ENCODE data around the gene IL13. TPM values are rescaled to one million over a fixed set of nuclear protein-coding genes. Genes with fewer than 3 reads are reported as not detected.

Gene IL13
- total and polyA plus RNA-seq, 5 donors from 2014 or later, result 0.84 TPM; not detected in 4

Other genes with a start within 250 kb of the IL13 start
- gene IRF1, start 167.4 kb upstream of the IL13 start, total RNA-seq, result 924 TPM
- gene IRF1, start 167.4 kb upstream of the IL13 start, polyA plus RNA-seq, result 100 to 1,000 TPM; 160 to 202 (median 190) TPM
- not detected for gene IL5, start 114.7 kb upstream of the IL13 start, total RNA-seq
- not detected for gene IL5, start 114.7 kb upstream of the IL13 start, polyA plus RNA-seq
- gene RAD50, start 101.2 kb upstream of the IL13 start, total RNA-seq, result 17.8 TPM
- 10 to 100 TPM; 10.8 to 14.2 (median 12.8) TPM for gene RAD50, start 101.2 kb upstream of the IL13 start, polyA plus RNA-seq
- 2.1 TPM for gene IL4, start 15.8 kb downstream of the IL13 start, total RNA-seq
- gene IL4, start 15.8 kb downstream of the IL13 start, polyA plus RNA-seq, result 1 to 10 TPM in 1 of 4 donors, not detected in 3; 1.6 TPM
- 12.5 TPM for gene KIF3A, start 79.4 kb downstream of the IL13 start, total RNA-seq
- 10 to 100 TPM in 3 of 4 donors, 1 to 10 TPM in 1; 9.9 to 13.2 (median 11.6) TPM for gene KIF3A, start 79.4 kb downstream of the IL13 start, polyA plus RNA-seq
- gene CCNI2, start 89.3 kb downstream of the IL13 start, total RNA-seq, result 9.2 TPM
- 1 to 10 TPM; 2.1 to 2.8 (median 2.6) TPM for gene CCNI2, start 89.3 kb downstream of the IL13 start, polyA plus RNA-seq
- gene SEPTIN8, start 119.1 kb downstream of the IL13 start, total RNA-seq, result 12.4 TPM
- gene SEPTIN8, start 119.1 kb downstream of the IL13 start, polyA plus RNA-seq, result 1 to 10 TPM in 2 of 4 donors, under 1 TPM in 2; 0.46 to 1.5 (median 0.99) TPM
- not detected for gene SOWAHA, start 155.1 kb downstream of the IL13 start, total RNA-seq
- not detected for gene SOWAHA, start 155.1 kb downstream of the IL13 start, polyA plus RNA-seq
- 0.12 TPM for gene SHROOM1, start 172.5 kb downstream of the IL13 start, total RNA-seq
- not detected for gene SHROOM1, start 172.5 kb downstream of the IL13 start, polyA plus RNA-seq
- 0.35 TPM for gene GDF9, start 208.3 kb downstream of the IL13 start, total RNA-seq
- under 1 TPM in 3 of 4 donors, not detected in 1; 0.11 to 0.24 (median 0.24) TPM for gene GDF9, start 208.3 kb downstream of the IL13 start, polyA plus RNA-seq
- 88.5 TPM for gene UQCRQ, start 208.5 kb downstream of the IL13 start, total RNA-seq
- gene UQCRQ, start 208.5 kb downstream of the IL13 start, polyA plus RNA-seq, result 100 to 1,000 TPM; 555 to 604 (median 574) TPM
- 1.3 TPM for gene LEAP2, start 215.5 kb downstream of the IL13 start, total RNA-seq
- 1 to 10 TPM in 2 of 4 donors, under 1 TPM in 1, not detected in 1; 0.44 to 1.8 (median 1.5) TPM for gene LEAP2, start 215.5 kb downstream of the IL13 start, polyA plus RNA-seq